ENCODE results near the gene TPO.

The TPO gene

GRCh38 chr2:1546023-1546591, 132.8 kb downstream of the TPO start:
- TF ChIP-seq GATA2 (IDR thresholded peaks at IDR 0.05; ENCODE audit: low read depth, low read length) (no peak), GATA3 (IDR thresholded peaks at IDR 0.05; ENCODE audit: low read depth, low read length) (no peak)

GRCh38 chr2:1546901-1547300, 133.6 kb downstream of the TPO start:
- no peak for TF ChIP-seq GATA3 (IDR thresholded peaks at IDR 0.05; ENCODE audit: low read depth, low read length)
- no peak for TF ChIP-seq GATA2 (IDR thresholded peaks at IDR 0.05; ENCODE audit: low read depth, low read length)

- TF ChIP-seq GATA3 (IDR thresholded peaks at IDR 0.05; ENCODE audit: low read depth, low read length) (no peak), GATA2 (IDR thresholded peaks at IDR 0.05; ENCODE audit: low read depth, low read length) (no peak)
Observed at GRCh38 chr2:1548910-1549673, 135.8 kb downstream of the TPO start.

GRCh38 chr2:1550076-1550475, 136.8 kb downstream of the TPO start:
- no peak for TF ChIP-seq GATA2 (IDR thresholded peaks at IDR 0.05; ENCODE audit: low read depth, low read length)
- no peak for TF ChIP-seq GATA3 (IDR thresholded peaks at IDR 0.05; ENCODE audit: low read depth, low read length)

GRCh38 chr2:1550658-1551316, 137.5 kb downstream of the TPO start:
- TF ChIP-seq GATA3 (IDR thresholded peaks at IDR 0.05; ENCODE audit: low read depth, low read length): no peak
- TF ChIP-seq GATA2 (IDR thresholded peaks at IDR 0.05; ENCODE audit: low read depth, low read length): no peak

- no peak for TF ChIP-seq GATA3 (IDR thresholded peaks at IDR 0.05; ENCODE audit: low read depth, low read length)
- TF ChIP-seq GATA2 (IDR thresholded peaks at IDR 0.05; ENCODE audit: low read depth, low read length): no peak
Observed at GRCh38 chr2:1551905-1552304, 138.6 kb downstream of the TPO start.

- TF ChIP-seq GATA3 (IDR thresholded peaks at IDR 0.05; ENCODE audit: low read depth, low read length) (no peak), GATA2 (IDR thresholded peaks at IDR 0.05; ENCODE audit: low read depth, low read length) (no peak)
Observed at GRCh38 chr2:1552611-1553010, 139.3 kb downstream of the TPO start.

- TF ChIP-seq GATA3 (IDR thresholded peaks at IDR 0.05; ENCODE audit: low read depth, low read length) (no peak), GATA2 (IDR thresholded peaks at IDR 0.05; ENCODE audit: low read depth, low read length) (no peak)
Observed at GRCh38 chr2:1553671-1554295, 140.5 kb downstream of the TPO start.

GRCh38 chr2:1556286-1556685, 143.0 kb downstream of the TPO start:
- TF ChIP-seq GATA3 (IDR thresholded peaks at IDR 0.05; ENCODE audit: low read depth, low read length) (no peak), GATA2 (IDR thresholded peaks at IDR 0.05; ENCODE audit: low read depth, low read length) (no peak)

- TF ChIP-seq GATA2 (IDR thresholded peaks at IDR 0.05; ENCODE audit: low read depth, low read length) (no peak), GATA3 (IDR thresholded peaks at IDR 0.05; ENCODE audit: low read depth, low read length) (no peak)
Observed at GRCh38 chr2:1556776-1557466, 143.7 kb downstream of the TPO start.

- TF ChIP-seq GATA3 (IDR thresholded peaks at IDR 0.05; ENCODE audit: low read depth, low read length): no peak
- TF ChIP-seq GATA2 (IDR thresholded peaks at IDR 0.05; ENCODE audit: low read depth, low read length): no peak
Observed at GRCh38 chr2:1557467-1557820, 144.2 kb downstream of the TPO start.

- no peak for TF ChIP-seq GATA2 (IDR thresholded peaks at IDR 0.05; ENCODE audit: low read depth, low read length)
- TF ChIP-seq GATA3 (IDR thresholded peaks at IDR 0.05; ENCODE audit: low read depth, low read length): no peak
Observed at GRCh38 chr2:1559589-1560175, 146.4 kb downstream of the TPO start.

- no peak for TF ChIP-seq GATA2 (IDR thresholded peaks at IDR 0.05; ENCODE audit: low read depth, low read length)
- TF ChIP-seq GATA3 (IDR thresholded peaks at IDR 0.05; ENCODE audit: low read depth, low read length): no peak
Observed at GRCh38 chr2:1561259-1561658, 148.0 kb downstream of the TPO start.
